A549 (cell line): ENCODE measurements around the gene NBEAL2.

ENCODE experiments used
- CBX8 ChIP-seq: fragments of 200-600 bp; sonication (generic); IDR thresholded peaks from 2 replicates; pipeline ENCODE4 v1.6.1; 2016
- CEBPB ChIP-seq, 2 experiments: fragments of >200 bp in 1 of 2; sonication (Bioruptor Twin) in 1 of 2; formaldehyde crosslinking in 1 of 2; IDR thresholded peaks; 2 replicates each; pipeline ENCODE4 v1.6.1; 2012 to 2016
- CHD4 ChIP-seq: fragments of 200-600 bp; sonication (generic); IDR thresholded peaks from 2 replicates; pipeline ENCODE4 v1.6.1; 2016; ENCODE audit warnings: antibody characterized with exemption, mild to moderate bottlenecking, borderline replicate concordance
- EP300 ChIP-seq, 2 experiments: fragments of >200 bp; sonication (Bioruptor Twin); formaldehyde crosslinking; IDR thresholded peaks; 2 replicates in 1 of 2; 3 replicates in 1 of 2; pipeline ENCODE4 v1.6.1; 2016 to 2017
- KDM1A ChIP-seq: fragments of 200-600 bp; sonication (generic); IDR thresholded peaks from 2 replicates; pipeline ENCODE4 v1.6.1; 2016; ENCODE audit warnings: low read depth, mild to moderate bottlenecking
- MYC ChIP-seq: IDR thresholded peaks from 2 replicates; pipeline ENCODE4 v1.6.1; 2012; ENCODE audit warnings: mild to moderate bottlenecking, inconsistent platforms, low read length, improper control_type of control experiment, borderline replicate concordance
- RNF2 ChIP-seq: fragments of 200-600 bp; sonication (generic); IDR thresholded peaks from 2 replicates; pipeline ENCODE4 v1.6.1; 2016; ENCODE audit warnings: low read depth, mild to moderate bottlenecking, antibody characterized with exemption, moderate library complexity, borderline replicate concordance
- TF ChIP-seq, protein P1 (sequence below): fragments of >200 bp; sonication (Bioruptor Twin); formaldehyde crosslinking; IDR thresholded peaks from 3 replicates; pipeline ENCODE4 v1.5.1; 2016
- TF ChIP-seq, protein P2 (sequence below): fragments of 450-650 bp; IDR thresholded peaks from 2 replicates; pipeline ENCODE4 v1.6.1; 2014; ENCODE audit warnings: antibody characterized with exemption
- TF ChIP-seq, protein P3 (sequence below): fragments of 150-350 bp; IDR thresholded peaks from 2 replicates; pipeline ENCODE4 v1.6.1; 2014; ENCODE audit warnings: low read depth, mild to moderate bottlenecking, low read length
- TF ChIP-seq, protein P4 (sequence below): fragments of 250-450 bp; sonication (Bioruptor Pico); IDR thresholded peaks from 2 replicates; pipeline ENCODE4 v1.5.0; 2021; ENCODE audit warnings: mild to moderate bottlenecking, moderate library complexity, borderline replicate concordance

DNA sequence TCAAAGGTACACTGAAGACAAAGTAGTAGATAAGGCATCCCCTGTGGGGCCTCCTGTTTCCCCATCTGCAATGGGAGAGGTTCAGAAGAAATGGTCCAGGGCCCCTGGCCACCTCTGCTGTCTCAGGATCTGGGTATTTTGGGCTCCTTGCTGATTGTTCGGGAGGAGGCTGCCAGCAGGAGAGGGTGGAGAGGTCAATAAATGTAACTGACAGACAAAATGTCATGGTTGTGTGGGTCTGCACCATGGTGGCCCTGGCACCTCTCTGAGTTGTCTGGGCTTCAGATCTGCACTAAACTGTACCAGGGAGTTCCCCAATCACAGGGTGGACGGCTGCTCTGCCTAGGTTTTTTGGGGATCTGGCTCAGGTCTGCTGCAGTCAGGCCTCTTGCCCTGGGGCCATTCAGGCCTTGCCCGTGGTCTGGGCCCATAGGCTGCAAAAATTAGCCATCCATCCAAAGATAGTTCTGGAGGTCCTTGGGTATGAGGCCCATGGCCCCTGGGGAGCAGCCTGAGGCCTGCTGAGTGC lies 7.4 kb downstream of the NBEAL2 start:
- TF ChIP-seq KDM1A (no peak), EP300 (IDR thresholded peaks at IDR 0.05) (no peak), MYC (no peak), RNF2 (no peak), CBX8 (no peak), CHD4 (no peak), CEBPB (IDR thresholded peaks at IDR 0.05) (no peak)
- TF ChIP-seq, protein P1, sequence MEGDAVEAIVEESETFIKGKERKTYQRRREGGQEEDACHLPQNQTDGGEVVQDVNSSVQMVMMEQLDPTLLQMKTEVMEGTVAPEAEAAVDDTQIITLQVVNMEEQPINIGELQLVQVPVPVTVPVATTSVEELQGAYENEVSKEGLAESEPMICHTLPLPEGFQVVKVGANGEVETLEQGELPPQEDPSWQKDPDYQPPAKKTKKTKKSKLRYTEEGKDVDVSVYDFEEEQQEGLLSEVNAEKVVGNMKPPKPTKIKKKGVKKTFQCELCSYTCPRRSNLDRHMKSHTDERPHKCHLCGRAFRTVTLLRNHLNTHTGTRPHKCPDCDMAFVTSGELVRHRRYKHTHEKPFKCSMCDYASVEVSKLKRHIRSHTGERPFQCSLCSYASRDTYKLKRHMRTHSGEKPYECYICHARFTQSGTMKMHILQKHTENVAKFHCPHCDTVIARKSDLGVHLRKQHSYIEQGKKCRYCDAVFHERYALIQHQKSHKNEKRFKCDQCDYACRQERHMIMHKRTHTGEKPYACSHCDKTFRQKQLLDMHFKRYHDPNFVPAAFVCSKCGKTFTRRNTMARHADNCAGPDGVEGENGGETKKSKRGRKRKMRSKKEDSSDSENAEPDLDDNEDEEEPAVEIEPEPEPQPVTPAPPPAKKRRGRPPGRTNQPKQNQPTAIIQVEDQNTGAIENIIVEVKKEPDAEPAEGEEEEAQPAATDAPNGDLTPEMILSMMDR: no peak
- TF ChIP-seq, protein P2, sequence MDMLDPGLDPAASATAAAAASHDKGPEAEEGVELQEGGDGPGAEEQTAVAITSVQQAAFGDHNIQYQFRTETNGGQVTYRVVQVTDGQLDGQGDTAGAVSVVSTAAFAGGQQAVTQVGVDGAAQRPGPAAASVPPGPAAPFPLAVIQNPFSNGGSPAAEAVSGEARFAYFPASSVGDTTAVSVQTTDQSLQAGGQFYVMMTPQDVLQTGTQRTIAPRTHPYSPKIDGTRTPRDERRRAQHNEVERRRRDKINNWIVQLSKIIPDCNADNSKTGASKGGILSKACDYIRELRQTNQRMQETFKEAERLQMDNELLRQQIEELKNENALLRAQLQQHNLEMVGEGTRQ: no peak
- TF ChIP-seq, protein P3, sequence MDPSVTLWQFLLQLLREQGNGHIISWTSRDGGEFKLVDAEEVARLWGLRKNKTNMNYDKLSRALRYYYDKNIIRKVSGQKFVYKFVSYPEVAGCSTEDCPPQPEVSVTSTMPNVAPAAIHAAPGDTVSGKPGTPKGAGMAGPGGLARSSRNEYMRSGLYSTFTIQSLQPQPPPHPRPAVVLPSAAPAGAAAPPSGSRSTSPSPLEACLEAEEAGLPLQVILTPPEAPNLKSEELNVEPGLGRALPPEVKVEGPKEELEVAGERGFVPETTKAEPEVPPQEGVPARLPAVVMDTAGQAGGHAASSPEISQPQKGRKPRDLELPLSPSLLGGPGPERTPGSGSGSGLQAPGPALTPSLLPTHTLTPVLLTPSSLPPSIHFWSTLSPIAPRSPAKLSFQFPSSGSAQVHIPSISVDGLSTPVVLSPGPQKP: no peak
- TF ChIP-seq, protein P4, sequence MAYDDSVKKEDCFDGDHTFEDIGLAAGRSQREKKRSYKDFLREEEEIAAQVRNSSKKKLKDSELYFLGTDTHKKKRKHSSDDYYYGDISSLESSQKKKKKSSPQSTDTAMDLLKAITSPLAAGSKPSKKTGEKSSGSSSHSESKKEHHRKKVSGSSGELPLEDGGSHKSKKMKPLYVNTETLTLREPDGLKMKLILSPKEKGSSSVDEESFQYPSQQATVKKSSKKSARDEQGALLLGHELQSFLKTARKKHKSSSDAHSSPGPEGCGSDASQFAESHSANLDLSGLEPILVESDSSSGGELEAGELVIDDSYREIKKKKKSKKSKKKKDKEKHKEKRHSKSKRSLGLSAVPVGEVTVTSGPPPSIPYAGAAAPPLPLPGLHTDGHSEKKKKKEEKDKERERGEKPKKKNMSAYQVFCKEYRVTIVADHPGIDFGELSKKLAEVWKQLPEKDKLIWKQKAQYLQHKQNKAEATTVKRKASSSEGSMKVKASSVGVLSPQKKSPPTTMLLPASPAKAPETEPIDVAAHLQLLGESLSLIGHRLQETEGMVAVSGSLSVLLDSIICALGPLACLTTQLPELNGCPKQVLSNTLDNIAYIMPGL (CRISPR knock-in tag): no peak
